ENCODE measurements around the gene FBRSL1.

FBRSL1 gene

DNA sequence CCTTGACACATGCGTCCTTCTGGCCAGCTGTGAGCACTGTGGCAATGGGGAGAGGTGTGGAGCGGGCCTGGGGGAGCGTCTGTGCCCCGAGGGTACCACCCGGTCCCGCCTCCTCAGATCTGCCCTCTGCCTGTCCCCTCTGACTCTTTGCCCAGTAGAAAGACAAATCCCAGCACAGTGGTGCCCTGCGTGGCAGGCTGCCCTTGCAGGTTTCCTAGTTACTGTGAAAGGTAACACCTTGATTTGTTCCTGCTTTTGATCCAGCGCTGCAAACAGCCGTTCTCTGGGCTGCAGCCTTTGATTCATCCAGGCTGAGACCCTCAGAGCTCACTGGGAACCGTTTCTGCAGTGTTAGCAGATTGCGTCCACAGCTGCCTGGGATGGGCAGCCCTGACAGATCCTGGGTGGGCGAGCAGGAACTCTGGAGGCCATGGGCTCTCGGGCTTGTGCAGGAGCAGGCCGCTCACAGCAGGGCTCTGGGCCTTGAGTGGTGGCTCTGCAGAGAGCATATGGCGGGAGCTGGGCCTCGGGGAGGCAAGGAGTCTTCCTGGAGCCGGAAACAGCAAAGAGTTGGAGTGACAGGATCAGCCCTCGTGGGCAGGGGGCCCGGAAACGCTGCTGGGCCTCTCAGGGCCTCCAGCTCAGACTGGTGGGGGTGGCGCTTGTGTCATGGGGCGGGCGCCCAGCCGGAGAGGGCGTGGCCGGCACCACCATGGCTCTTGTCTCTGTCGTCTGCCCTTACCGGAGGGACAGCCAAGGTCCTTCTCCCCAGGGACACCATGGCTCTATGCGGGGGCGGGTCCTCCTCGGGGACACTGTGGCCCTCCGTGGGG is 16.6 kb downstream of the FBRSL1 start:
- H3K9me3 ChIP-seq (ENCODE audit: control insufficient read depth, low read depth, low read length) = no peaks in the 10 kb centered on the region
- H3K4me1 ChIP-seq (ENCODE audit: control insufficient read depth, low read depth, low read length) = peaks cover 19% of the 10 kb centered on the region
- H3K36me3 ChIP-seq (ENCODE audit: control insufficient read depth, low read depth, low read length) = no peaks in the 10 kb centered on the region
- no peak overlapping the region for H3K9ac ChIP-seq (ENCODE audit: low read length)
- no peak overlapping the region for H3K4me3 ChIP-seq (ENCODE audit: low read length)
- no peak overlapping the region for H3K27ac ChIP-seq (ENCODE audit: low read length)
- H3K27me3 ChIP-seq (ENCODE audit: control insufficient read depth, insufficient read depth, low read length) = no peaks in the 10 kb centered on the region

DNA sequence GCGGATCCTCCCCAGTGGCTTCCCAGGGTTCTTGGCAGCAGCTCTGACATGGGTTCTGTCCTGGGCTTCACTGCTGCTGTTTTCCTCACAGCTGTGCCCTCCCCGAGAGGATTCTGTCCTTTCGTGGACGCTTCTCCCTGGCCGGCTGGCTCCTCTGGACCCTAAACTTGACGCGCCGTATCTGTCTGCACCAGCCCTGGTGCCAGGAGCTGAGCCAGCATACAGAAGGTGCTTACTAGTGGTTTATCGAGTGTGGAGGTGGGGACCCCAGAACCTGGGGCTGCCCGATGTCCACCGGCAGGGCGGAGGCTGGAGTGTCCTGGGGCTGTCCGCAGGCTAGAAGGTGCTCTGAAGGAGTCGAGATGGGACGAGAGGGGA is 17.2 kb downstream of the FBRSL1 start:
- H3K9ac ChIP-seq (ENCODE audit: low read length) = no peak overlapping the region
- no peaks in the 10 kb centered on the region for H3K27me3 ChIP-seq (ENCODE audit: control insufficient read depth, insufficient read depth, low read length)
- peaks cover 13% of the 10 kb centered on the region for H3K4me1 ChIP-seq (ENCODE audit: control insufficient read depth, low read depth, low read length)
- H3K36me3 ChIP-seq (ENCODE audit: control insufficient read depth, low read depth, low read length) = no peaks in the 10 kb centered on the region
- H3K9me3 ChIP-seq (ENCODE audit: control insufficient read depth, low read depth, low read length) = no peaks in the 10 kb centered on the region
- no peak overlapping the region for H3K4me3 ChIP-seq (ENCODE audit: low read length)
- H3K27ac ChIP-seq (ENCODE audit: low read length) = no peak overlapping the region

GRCh38 chr12:132507656-132508490 is 17.9 kb downstream of the FBRSL1 start:
- Histone ChIP-seq H3K9me3 (ENCODE audit: control insufficient read depth, low read depth, low read length) (no peaks in the 10 kb centered on the region), H3K27me3 (ENCODE audit: control insufficient read depth, insufficient read depth, low read length) (no peaks in the 10 kb centered on the region), H3K4me1 (ENCODE audit: control insufficient read depth, low read depth, low read length) (peaks cover 10% of the 10 kb centered on the region), H3K4me3 (ENCODE audit: low read length) (no peak overlapping the region), H3K36me3 (ENCODE audit: control insufficient read depth, low read depth, low read length) (no peaks in the 10 kb centered on the region), H3K27ac (ENCODE audit: low read length) (no peak overlapping the region), H3K9ac (ENCODE audit: low read length) (no peak overlapping the region)

DNA sequence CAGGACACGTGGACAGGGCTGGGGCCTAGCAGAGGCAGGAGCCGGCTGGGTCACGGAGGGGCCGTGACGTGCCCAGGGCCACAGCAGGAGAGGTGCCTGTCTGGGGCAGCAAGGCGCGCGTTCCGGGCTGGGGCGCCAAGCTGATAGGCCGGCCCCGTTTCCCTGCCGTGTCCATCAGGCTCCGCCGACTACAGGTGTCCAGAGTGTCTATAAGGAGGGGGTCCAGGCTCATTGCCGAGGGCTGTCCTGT is 18.5 kb downstream of the FBRSL1 start:
- Histone ChIP-seq H3K9me3 (ENCODE audit: control insufficient read depth, low read depth, low read length) (no peaks in the 10 kb centered on the region), H3K9ac (ENCODE audit: low read length) (no peak overlapping the region), H3K27ac (ENCODE audit: low read length) (no peak overlapping the region), H3K36me3 (ENCODE audit: control insufficient read depth, low read depth, low read length) (no peaks in the 10 kb centered on the region), H3K27me3 (ENCODE audit: control insufficient read depth, insufficient read depth, low read length) (peaks cover 5% of the 10 kb centered on the region), H3K4me1 (ENCODE audit: control insufficient read depth, low read depth, low read length) (peaks cover 10% of the 10 kb centered on the region), H3K4me3 (ENCODE audit: low read length) (no peak overlapping the region)

DNA sequence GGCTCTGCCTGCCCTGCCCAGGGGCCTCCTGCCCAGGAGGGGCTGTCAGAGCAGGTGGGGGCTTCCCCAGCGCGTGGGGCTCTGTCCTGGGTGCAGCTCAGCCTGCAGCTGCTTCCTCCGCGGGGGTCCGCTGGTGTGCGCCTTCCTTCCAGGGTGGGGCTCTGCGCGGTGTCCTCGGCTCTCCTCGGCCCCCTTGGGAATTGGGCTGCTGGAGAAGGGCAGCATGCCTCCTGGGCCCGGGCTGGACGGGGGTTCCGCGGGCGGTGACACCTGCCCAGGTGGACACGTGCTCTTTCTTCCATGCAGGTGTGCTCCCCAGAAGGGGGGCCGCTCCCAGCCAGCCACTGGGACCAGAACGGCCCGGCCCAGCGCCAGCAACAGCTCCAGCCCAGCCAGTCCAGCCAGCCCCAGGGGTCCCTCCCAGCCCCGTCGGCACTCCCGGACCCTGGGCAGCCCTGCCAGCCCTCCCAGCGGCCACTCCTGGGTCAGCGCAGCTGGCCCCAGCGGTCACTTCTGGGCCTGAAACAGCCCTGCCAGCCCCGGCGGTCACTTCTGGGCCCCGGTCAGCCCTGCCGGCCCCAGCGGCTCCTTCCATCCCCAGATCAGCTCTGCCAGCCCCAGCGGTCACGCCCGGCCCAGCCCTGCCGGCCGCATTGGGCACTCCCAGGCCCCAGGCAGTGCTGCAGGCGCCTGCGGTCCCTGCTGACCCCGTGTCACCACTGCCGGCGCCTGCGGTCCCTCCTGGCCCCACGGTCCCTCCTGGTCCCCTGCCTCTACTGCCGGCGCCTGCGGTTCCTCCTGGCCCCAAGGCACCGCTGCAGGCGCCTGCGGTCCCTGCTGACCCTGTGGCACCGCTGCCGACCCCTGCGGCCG is 19.1 kb downstream of the FBRSL1 start:
- H3K27ac ChIP-seq (ENCODE audit: low read length) = no peak overlapping the region
- no peak overlapping the region for H3K9ac ChIP-seq (ENCODE audit: low read length)
- H3K27me3 ChIP-seq (ENCODE audit: control insufficient read depth, insufficient read depth, low read length) = peaks cover 6% of the 10 kb centered on the region
- H3K4me1 ChIP-seq (ENCODE audit: control insufficient read depth, low read depth, low read length) = peaks cover 10% of the 10 kb centered on the region
- H3K36me3 ChIP-seq (ENCODE audit: control insufficient read depth, low read depth, low read length) = no peaks in the 10 kb centered on the region
- H3K9me3 ChIP-seq (ENCODE audit: control insufficient read depth, low read depth, low read length) = no peaks in the 10 kb centered on the region
- no peak overlapping the region for H3K4me3 ChIP-seq (ENCODE audit: low read length)

- Histone ChIP-seq H3K27ac (ENCODE audit: low read length) (no peak overlapping the region), H3K4me1 (ENCODE audit: control insufficient read depth, low read depth, low read length) (peaks cover 10% of the 10 kb centered on the region), H3K9ac (ENCODE audit: low read length) (no peak overlapping the region), H3K27me3 (ENCODE audit: control insufficient read depth, insufficient read depth, low read length) (peaks cover 15% of the 10 kb centered on the region), H3K9me3 (ENCODE audit: control insufficient read depth, low read depth, low read length) (no peaks in the 10 kb centered on the region), H3K36me3 (ENCODE audit: control insufficient read depth, low read depth, low read length) (no peaks in the 10 kb centered on the region), H3K4me3 (ENCODE audit: low read length) (no peak overlapping the region)
These were observed 20.3 kb downstream of the FBRSL1 start for GRCh38 chr12:132510111-132510724.

- Histone ChIP-seq H3K27ac (ENCODE audit: low read length) (no peak overlapping the region), H3K36me3 (ENCODE audit: control insufficient read depth, low read depth, low read length) (no peaks in the 10 kb centered on the region), H3K4me3 (ENCODE audit: low read length) (no peak overlapping the region), H3K27me3 (ENCODE audit: control insufficient read depth, insufficient read depth, low read length) (peaks cover 17% of the 10 kb centered on the region), H3K9ac (ENCODE audit: low read length) (no peak overlapping the region), H3K4me1 (ENCODE audit: control insufficient read depth, low read depth, low read length) (peaks cover 10% of the 10 kb centered on the region), H3K9me3 (ENCODE audit: control insufficient read depth, low read depth, low read length) (no peaks in the 10 kb centered on the region)
These were observed 21.0 kb downstream of the FBRSL1 start for GRCh38 chr12:132510746-132511477.

- H3K9ac ChIP-seq (ENCODE audit: low read length) = no peak overlapping the region
- H3K27me3 ChIP-seq (ENCODE audit: control insufficient read depth, insufficient read depth, low read length) = peaks cover 17% of the 10 kb centered on the region
- H3K9me3 ChIP-seq (ENCODE audit: control insufficient read depth, low read depth, low read length) = no peaks in the 10 kb centered on the region
- no peaks in the 10 kb centered on the region for H3K36me3 ChIP-seq (ENCODE audit: control insufficient read depth, low read depth, low read length)
- no peak overlapping the region for H3K4me3 ChIP-seq (ENCODE audit: low read length)
- H3K4me1 ChIP-seq (ENCODE audit: control insufficient read depth, low read depth, low read length) = peaks cover 7% of the 10 kb centered on the region
- H3K27ac ChIP-seq (ENCODE audit: low read length) = no peak overlapping the region
These were observed 21.7 kb downstream of the FBRSL1 start for GRCh38 chr12:132511516-132512196.

- H3K36me3 ChIP-seq (ENCODE audit: control insufficient read depth, low read depth, low read length) = no peaks in the 10 kb centered on the region
These were observed 22.5 kb downstream of the FBRSL1 start for GRCh38 chr12:132512197-132513069.

DNA sequence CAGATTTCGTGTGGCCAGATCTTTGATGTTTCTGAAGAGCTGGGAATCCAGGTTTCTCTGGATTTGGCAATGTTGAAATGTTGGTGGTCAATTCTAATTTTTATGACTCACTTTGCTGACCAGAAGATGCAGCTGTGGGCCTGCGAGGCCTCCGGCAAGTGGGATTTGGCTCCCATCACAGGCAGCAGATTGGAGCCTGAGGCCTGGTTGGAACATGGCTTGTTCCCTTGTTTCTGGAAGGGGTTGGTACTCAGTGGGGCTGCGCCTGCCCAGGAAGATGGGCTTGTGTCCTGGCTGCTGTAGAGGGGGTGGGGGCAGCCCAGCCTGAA is 23.1 kb downstream of the FBRSL1 start:
- Histone ChIP-seq H3K9ac (ENCODE audit: low read length) (no peak overlapping the region), H3K27me3 (ENCODE audit: control insufficient read depth, insufficient read depth, low read length) (peaks cover 26% of the 10 kb centered on the region), H3K27ac (ENCODE audit: low read length) (no peak overlapping the region), H3K9me3 (ENCODE audit: control insufficient read depth, low read depth, low read length) (no peaks in the 10 kb centered on the region), H3K36me3 (ENCODE audit: control insufficient read depth, low read depth, low read length) (no peaks in the 10 kb centered on the region), H3K4me3 (ENCODE audit: low read length) (no peak overlapping the region), H3K4me1 (ENCODE audit: control insufficient read depth, low read depth, low read length) (no peaks in the 10 kb centered on the region)

More at GRCh38 chr12:132512197-132513069, 22.5 kb downstream of the FBRSL1 start:
- Histone ChIP-seq H3K9me3 (ENCODE audit: control insufficient read depth, low read depth, low read length) (no peaks in the 10 kb centered on the region), H3K4me3 (ENCODE audit: low read length) (no peak overlapping the region), H3K27ac (ENCODE audit: low read length) (no peak overlapping the region), H3K4me1 (ENCODE audit: control insufficient read depth, low read depth, low read length) (peaks cover 4% of the 10 kb centered on the region), H3K27me3 (ENCODE audit: control insufficient read depth, insufficient read depth, low read length) (peaks cover 20% of the 10 kb centered on the region), H3K9ac (ENCODE audit: low read length) (no peak overlapping the region)
